ENCODE results near the gene HSPA12A.

The HSPA12A gene

GRCh38 chr10:116742367-116743265, at the start of gene HSPA12A:
HSPA12A (minus strand) TSS chr10:116742566; CDS start chr10:116742469, 97 bp downstream.
- DNase-seq (ENCODE audit: low read depth) = peak; percentile 44

GRCh38 chr10:116791241-116791640, 48.9 kb upstream of the HSPA12A start:
- no peak for DNase-seq (ENCODE audit: low read depth)

GRCh38 chr10:116787893-116788665, 45.7 kb upstream of the HSPA12A start:
- no peak for DNase-seq (ENCODE audit: low read depth)

- no peak for DNase-seq (ENCODE audit: low read depth)
Measured at GRCh38 chr10:116787053-116787659, 44.8 kb upstream of the HSPA12A start.

- no peak for DNase-seq (ENCODE audit: low read depth)
Measured at GRCh38 chr10:116785867-116786266, 43.5 kb upstream of the HSPA12A start.

- no peak for DNase-seq (ENCODE audit: low read depth)
Measured at GRCh38 chr10:116785282-116785681, 42.9 kb upstream of the HSPA12A start.

GRCh38 chr10:116784651-116785050, 42.3 kb upstream of the HSPA12A start:
- no peak for DNase-seq (ENCODE audit: low read depth)

- no peak for DNase-seq (ENCODE audit: low read depth)
Measured at GRCh38 chr10:116784035-116784434, 41.7 kb upstream of the HSPA12A start.

GRCh38 chr10:116783011-116783655, 40.8 kb upstream of the HSPA12A start:
- no peak for DNase-seq (ENCODE audit: low read depth)

GRCh38 chr10:116781370-116781884, 39.1 kb upstream of the HSPA12A start:
- no peak for DNase-seq (ENCODE audit: low read depth)

GRCh38 chr10:116780691-116781205, 38.4 kb upstream of the HSPA12A start:
- DNase-seq (ENCODE audit: low read depth) = no peak

GRCh38 chr10:116779076-116779687, 36.8 kb upstream of the HSPA12A start:
- DNase-seq (ENCODE audit: low read depth) = no peak

- DNase-seq (ENCODE audit: low read depth) = no peak
Measured at GRCh38 chr10:116777006-116777405, 34.6 kb upstream of the HSPA12A start.

GRCh38 chr10:116775488-116776400, 33.4 kb upstream of the HSPA12A start:
- DNase-seq (ENCODE audit: low read depth) = no peak

- no peak for DNase-seq (ENCODE audit: low read depth)
Measured at GRCh38 chr10:116774728-116775151, 32.4 kb upstream of the HSPA12A start.

- DNase-seq (ENCODE audit: low read depth) = no peak
Measured at GRCh38 chr10:116772909-116773705, 30.7 kb upstream of the HSPA12A start.

- DNase-seq (ENCODE audit: low read depth) = no peak
Measured at GRCh38 chr10:116771959-116772585, 29.7 kb upstream of the HSPA12A start.

GRCh38 chr10:116771101-116771958, 29.0 kb upstream of the HSPA12A start:
- peak; percentile 83 for DNase-seq (ENCODE audit: low read depth)

All from GM04503 (cell line).